ENCODE measurements around the gene EEF1AKMT1.
A peak's percentile ranks its signal among the peaks of the same experiment; 100 is the strongest.

EEF1AKMT1 gene

GRCh38 chr13:20773194-20774080 is at the start of gene EEF1AKMT1:
EEF1AKMT1 (minus strand) TSS chr13:20773961; CDS start chr13:20757598, 16,363 bp downstream.
- DNase-seq (ENCODE audit: low read depth in 2 of 3, low spot score in 1 of 3), result peak; percentile 91 to 93 (median 91)

GRCh38 chr13:20823071-20823470 is 49.3 kb upstream of the EEF1AKMT1 start:
- no peak for DNase-seq (ENCODE audit: low read depth in 2 of 3, low spot score in 1 of 3)

GRCh38 chr13:20822406-20822805 is 48.6 kb upstream of the EEF1AKMT1 start:
- DNase-seq (ENCODE audit: low read depth in 2 of 3, low spot score in 1 of 3), result no peak

- DNase-seq (ENCODE audit: low read depth in 2 of 3, low spot score in 1 of 3), result no peak
Measured at GRCh38 chr13:20819715-20820114, 46.0 kb upstream of the EEF1AKMT1 start.

GRCh38 chr13:20815464-20815863 is 41.7 kb upstream of the EEF1AKMT1 start:
- DNase-seq (ENCODE audit: low read depth in 2 of 3, low spot score in 1 of 3), result no peak

GRCh38 chr13:20814224-20814910 is 40.6 kb upstream of the EEF1AKMT1 start:
- no peak for DNase-seq (ENCODE audit: low read depth in 2 of 3, low spot score in 1 of 3)

- no peak for DNase-seq (ENCODE audit: low read depth in 2 of 3, low spot score in 1 of 3)
Measured at GRCh38 chr13:20812890-20813289, 39.1 kb upstream of the EEF1AKMT1 start.

- no peak for DNase-seq (ENCODE audit: low read depth in 2 of 3, low spot score in 1 of 3)
Measured at GRCh38 chr13:20810808-20811207, 37.0 kb upstream of the EEF1AKMT1 start.

GRCh38 chr13:20808874-20809273 is 35.1 kb upstream of the EEF1AKMT1 start:
- DNase-seq (ENCODE audit: low read depth in 2 of 3, low spot score in 1 of 3), result no peak

- DNase-seq (ENCODE audit: low read depth in 2 of 3, low spot score in 1 of 3), result no peak
Measured at GRCh38 chr13:20803180-20803965, 29.6 kb upstream of the EEF1AKMT1 start.

GRCh38 chr13:20801707-20802106 is 27.9 kb upstream of the EEF1AKMT1 start:
- no peak for DNase-seq (ENCODE audit: low read depth in 2 of 3, low spot score in 1 of 3)

GRCh38 chr13:20799726-20800416 is 26.1 kb upstream of the EEF1AKMT1 start:
- DNase-seq (ENCODE audit: low read depth in 2 of 3, low spot score in 1 of 3), result no peak

GRCh38 chr13:20798027-20798426 is 24.3 kb upstream of the EEF1AKMT1 start:
- DNase-seq (ENCODE audit: low read depth in 2 of 3, low spot score in 1 of 3), result no peak

GRCh38 chr13:20796791-20797508 is 23.2 kb upstream of the EEF1AKMT1 start:
- no peak for DNase-seq (ENCODE audit: low read depth in 2 of 3, low spot score in 1 of 3)

GRCh38 chr13:20789665-20790064 is 15.9 kb upstream of the EEF1AKMT1 start:
- no peak for DNase-seq (ENCODE audit: low read depth in 2 of 3, low spot score in 1 of 3)

GRCh38 chr13:20788312-20788711 is 14.6 kb upstream of the EEF1AKMT1 start:
- DNase-seq (ENCODE audit: low read depth in 2 of 3, low spot score in 1 of 3), result no peak

GRCh38 chr13:20787180-20787579 is 13.4 kb upstream of the EEF1AKMT1 start:
- no peak for DNase-seq (ENCODE audit: low read depth in 2 of 3, low spot score in 1 of 3)

- no peak for DNase-seq (ENCODE audit: low read depth in 2 of 3, low spot score in 1 of 3)
Measured at GRCh38 chr13:20782116-20782708, 8.5 kb upstream of the EEF1AKMT1 start.

- no peak for DNase-seq (ENCODE audit: low read depth in 2 of 3, low spot score in 1 of 3)
Measured at GRCh38 chr13:20780317-20780716, 6.6 kb upstream of the EEF1AKMT1 start.

GRCh38 chr13:20779405-20779804 is 5.6 kb upstream of the EEF1AKMT1 start:
- no peak for DNase-seq (ENCODE audit: low read depth in 2 of 3, low spot score in 1 of 3)
